ENCODE results near the gene HELZ.
"Not testable (repeated sequence)": the region's sequence is repeated elsewhere in the genome, so short reads cannot be mapped to it uniquely, and the experiment has no call there.

Gene HELZ

DNA sequence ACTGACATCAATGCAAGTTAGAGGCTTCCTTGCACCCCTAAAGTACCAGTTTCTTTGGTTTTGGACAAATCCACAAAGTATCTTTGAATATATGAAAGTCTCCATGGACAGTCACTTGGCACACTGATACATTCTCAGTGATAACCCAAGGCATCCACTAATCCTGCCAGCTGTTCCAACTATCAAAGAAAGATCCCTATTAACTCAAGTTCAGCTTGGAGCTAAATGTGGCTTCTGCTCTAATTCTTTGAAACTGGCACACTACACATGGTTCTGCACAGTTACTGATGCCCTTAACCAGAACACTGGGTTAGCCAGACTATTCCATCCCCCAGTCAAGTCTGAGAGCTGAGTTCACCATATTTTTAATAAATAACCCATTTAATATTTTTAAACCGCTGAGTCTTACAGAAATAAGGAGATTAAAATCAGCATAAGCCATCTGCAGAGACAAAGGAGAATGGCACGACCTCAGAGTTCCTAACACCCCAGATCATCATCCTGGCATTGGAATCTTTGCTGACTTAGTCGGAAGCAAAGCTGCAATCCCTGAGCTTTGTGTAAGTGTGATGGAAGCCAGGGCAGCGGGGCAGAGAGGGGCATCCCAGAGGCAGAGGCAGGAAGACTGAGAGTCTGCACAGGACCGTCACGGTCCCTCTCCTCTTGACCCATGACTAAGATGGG is 194.4 kb downstream of the HELZ start:
- DNase-seq, result no peak

DNA sequence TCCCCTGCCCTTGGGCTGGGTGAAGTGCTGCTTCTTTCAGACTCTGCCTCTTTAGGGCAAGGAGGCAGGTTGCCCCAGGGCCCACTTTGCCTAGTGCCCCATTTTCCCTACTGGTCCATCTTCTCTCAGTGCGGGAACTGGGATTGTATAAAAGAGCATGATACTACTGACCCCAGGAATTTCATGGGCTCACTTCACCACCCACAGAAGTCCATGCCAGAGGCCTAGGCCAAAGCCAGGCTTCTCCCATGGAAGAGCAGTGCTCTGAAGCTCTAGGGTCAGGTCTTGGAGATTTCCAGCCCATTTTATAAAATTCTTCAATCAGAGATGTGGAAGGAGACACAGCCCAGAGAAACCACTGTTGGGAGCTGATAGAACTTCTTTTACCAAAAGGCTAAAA is 194.9 kb downstream of the HELZ start:
- no peak for DNase-seq

GRCh38 chr17:67049025-67049739 is 195.8 kb downstream of the HELZ start:
- no peak for DNase-seq

DNA sequence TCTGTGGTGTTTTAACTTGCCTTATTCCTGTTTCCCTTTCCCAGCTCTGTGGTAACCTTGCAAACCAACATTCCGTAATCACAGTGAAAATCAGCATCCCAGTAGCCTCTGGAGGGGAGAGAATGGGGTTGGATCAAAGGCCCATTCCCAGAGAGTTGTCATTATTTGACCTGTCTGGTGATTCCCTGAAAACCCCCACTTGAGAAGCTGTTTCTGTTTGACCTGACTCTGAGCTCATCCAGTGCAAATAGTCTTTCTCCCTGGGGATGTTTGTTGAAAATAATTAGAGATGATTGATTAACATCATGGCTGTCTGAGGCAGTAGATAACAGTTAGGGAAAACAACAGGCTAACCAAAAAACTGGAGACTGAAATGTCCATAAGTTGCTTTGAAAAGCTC is 197.6 kb downstream of the HELZ start:
- DNase-seq, result no peak

GRCh38 chr17:67046398-67046797 is 198.6 kb downstream of the HELZ start:
- no peak for DNase-seq

GRCh38 chr17:67044940-67045339 is 200.1 kb downstream of the HELZ start:
- no peak for DNase-seq

GRCh38 chr17:67044016-67044772 is 200.8 kb downstream of the HELZ start, which contains the start of gene CACNG1:
Gene CACNG1, plus strand, starts transcription at chr17:67044554. Its CDS starts 107 bp downstream, at chr17:67044661.
- no peak for DNase-seq

DNA sequence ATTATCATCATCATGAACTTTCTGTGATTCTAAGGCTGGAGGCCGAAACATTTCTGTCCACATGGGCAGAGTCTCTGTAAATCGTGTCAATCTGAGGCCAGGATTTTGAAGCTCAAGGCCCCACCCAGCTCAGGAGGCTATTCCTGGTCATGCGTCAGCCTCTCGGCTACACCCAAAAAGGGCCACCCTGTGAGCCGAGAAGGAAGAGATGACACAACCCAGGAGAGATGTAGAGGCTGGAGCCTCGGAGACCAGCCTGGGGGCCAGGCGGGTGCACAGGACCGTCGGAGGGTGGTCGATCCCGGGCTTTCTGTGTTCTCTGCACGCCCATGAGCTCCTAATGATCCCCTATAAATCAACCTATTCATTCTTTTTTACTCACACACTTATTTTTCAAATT is 201.7 kb downstream of the HELZ start:
- DNase-seq, result no peak

DNA sequence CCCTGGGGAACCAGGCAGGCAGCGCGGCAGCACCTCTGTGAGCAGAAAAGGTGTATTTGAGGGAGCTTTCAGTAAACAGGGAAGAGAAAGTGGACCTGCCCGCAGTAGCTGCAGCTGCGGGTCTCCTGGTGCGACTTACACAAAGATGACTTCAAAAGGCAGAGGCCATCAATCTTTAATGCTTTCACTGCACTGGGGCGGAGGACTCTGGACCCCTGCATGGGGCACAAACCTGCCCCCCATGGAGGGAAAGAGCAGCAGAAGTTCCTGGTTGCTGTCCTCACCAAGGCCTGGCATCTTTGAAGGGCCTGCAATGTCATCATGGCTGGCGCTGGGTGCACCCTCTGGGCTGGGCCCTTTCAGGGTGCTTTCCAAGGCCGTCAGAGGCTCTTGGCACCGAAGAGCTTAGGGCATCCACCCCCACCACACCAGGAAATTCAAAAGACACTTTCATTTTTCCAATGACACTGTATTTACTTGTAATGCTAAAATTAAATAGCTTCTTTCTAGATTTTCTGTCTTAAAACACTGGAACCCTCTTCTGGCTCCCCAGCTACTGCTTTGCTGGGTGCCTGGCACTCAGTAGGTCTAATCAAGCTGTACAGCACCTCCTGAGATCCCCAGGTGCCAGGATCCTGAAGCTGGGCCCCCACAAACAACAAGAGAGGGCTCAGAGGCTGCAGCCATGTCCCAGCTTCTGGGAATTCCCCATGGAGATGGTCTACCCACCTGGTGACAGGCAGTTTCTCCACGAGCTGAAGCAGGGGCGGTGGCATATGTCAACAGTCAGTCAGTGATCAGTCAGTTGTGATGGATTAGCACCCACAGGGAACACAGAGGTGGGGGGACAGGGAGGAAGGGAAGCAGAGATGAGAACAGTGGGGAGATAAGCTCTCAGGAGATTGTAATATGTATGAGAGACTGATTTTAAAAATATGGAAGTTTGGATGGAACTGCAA is 202.8 kb downstream of the HELZ start:
- DNase-seq, result no peak

GRCh38 chr17:67041531-67041930 is 203.5 kb downstream of the HELZ start:
- DNase-seq, result no peak

GRCh38 chr17:67041119-67041518 is 203.9 kb downstream of the HELZ start:
- DNase-seq, result not testable (repeated sequence)

DNA sequence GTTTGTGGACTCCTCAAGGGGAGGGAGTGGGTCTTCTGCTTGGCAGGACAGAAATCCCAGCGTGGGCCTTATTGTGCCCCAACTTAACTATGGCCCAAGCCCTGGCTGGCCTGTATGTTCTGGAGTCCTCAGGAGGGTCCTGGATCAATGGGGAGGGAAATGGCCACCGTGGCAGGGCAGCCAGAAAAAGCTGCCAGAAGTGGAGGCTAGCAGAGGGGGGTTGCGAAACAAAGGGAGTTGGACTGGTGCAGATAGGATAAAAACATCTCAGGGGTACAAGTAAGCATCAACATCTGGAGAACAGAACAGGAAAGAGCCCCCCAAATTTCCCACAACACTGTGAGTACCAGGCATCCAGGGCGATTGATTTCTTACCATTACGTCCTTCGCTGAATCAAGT is 204.3 kb downstream of the HELZ start:
- no peak for DNase-seq

DNA sequence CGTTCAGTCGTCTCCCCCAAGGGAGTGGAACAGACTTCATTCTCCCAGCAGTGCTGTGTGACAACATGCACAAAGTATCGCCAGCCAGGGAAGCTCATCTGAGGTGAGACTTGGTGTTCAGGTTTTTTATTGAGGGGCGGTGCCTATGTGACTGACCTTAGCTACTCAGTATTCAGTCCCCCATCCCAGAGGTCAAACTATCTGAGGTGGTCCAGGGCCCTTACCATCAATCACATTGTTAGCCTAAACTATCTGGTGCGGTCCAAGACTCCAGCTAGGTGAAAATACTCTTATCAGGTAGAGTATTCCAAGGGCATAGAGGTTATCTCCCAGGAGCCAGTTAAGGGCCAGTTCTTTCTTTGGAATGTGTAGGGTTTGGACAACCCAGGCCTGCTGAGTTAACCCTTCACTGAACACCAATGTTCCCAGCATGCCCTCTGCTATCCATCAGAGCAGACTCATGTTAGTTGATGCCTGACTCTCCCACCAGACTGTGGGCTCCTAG is 206.1 kb downstream of the HELZ start:
- no peak for DNase-seq

DNA sequence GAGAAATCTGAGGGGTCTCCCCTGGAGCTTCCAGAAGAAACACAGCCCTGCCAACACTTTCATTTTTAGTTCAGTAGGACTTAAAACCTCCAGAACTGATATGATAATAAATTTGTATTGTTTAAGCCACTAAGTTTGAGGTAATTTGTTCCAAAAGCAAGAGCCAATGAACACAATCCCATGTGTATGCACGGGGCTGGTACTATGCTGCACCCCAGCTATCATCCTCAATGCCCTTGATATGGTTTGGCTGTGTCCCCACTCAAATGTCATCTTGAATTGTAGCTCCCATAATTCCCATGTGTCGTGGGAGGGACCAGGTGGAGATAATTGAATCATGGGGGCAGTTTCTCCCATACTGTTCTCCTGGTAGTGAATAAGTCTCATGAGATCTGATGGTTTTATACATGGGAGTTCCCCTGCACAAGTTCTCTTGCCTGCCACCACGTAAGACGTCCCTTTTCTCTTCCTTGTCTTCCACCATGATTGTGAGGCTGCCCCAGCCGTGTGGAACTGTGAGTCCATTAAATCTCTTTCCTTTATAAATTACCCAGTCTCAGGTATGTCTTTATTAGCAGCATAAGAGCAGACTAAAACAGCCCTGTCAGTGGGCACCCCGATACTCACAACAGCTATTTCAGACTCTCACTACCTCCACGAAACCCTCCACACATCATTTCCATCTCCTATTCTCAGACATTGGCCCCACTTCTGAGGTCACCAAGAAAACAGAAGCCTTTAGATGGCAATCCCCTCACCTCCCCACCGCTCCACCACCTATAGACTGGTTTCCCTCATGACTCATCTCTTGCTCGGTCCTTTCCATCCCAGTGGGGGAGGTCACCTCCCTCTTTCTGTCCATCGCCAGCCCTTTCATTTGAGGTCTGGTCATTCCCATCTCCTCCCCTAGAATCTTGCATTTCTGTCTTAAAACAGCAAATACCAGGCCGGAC is 209.6 kb downstream of the HELZ start:
- DNase-seq, result no peak

GRCh38 chr17:67033613-67034012 is 211.4 kb downstream of the HELZ start:
- no peak for DNase-seq

- no peak for DNase-seq
Measured at GRCh38 chr17:67032985-67033384, 212.0 kb downstream of the HELZ start.

DNA sequence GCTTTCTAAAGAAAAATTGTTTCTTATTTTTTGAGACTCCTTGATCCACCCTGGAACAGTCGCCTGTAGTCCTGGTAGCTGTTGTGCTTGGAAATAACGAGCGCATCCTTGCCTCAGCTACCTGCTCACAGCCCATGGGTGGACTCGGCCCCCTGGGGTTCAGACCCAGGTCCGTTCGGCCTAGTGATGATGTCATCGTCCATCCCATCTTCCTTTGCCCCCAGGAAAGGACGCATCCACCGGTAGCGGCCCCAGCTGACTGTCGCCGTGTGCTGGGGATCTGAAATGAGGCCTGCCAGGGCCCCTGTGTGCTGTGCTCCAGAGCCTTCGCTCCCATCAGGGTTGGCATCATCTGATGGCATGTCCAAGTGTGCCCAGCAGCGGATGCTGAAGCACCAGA is 212.6 kb downstream of the HELZ start:
- no peak for DNase-seq

- DNase-seq, result no peak
Measured at GRCh38 chr17:67030641-67031040, 214.4 kb downstream of the HELZ start.

GRCh38 chr17:67027031-67027628 is 217.9 kb downstream of the HELZ start:
- DNase-seq, result no peak

- no peak for DNase-seq
Measured at GRCh38 chr17:67026341-67026740, 218.7 kb downstream of the HELZ start.
